Fibroblast of the aortic adventitia (primary cell): ENCODE data around the gene SPDEF. TPM values are rescaled to one million over a fixed set of nuclear protein-coding genes. Genes with fewer than 3 reads are reported as not detected.

ENCODE experiments used
- DNase-seq: peaks from one replicate; pipeline ENCODE4 v3.0.0-alpha.2; 2010; ENCODE audit warnings: low read depth
- H3K4me3 ChIP-seq: 2 replicates; pipeline ENCODE4 v1.5.1; 2011; ENCODE audit warnings: low read depth, mild to moderate bottlenecking, control low read depth, low read length, moderate library complexity
- total RNA-seq: library from RNA; depleted of rRNA; stranded (reverse); fragments of >200 nt; gene quantifications from 2 replicates; pipeline ENCODE4 v1.2.3, GENCODE V29; 2012; ENCODE audit warnings: low replicate concordance
- TF ChIP-seq, protein P1 (sequence below): IDR thresholded peaks from 2 replicates; pipeline ENCODE4 v1.5.1; 2011; ENCODE audit warnings: mild to moderate bottlenecking, low read length, control low read depth, inconsistent platforms; ENCODE audit not compliant: insufficient read depth

SPDEF gene
- total RNA-seq, 1 donor = not detected

DNA sequence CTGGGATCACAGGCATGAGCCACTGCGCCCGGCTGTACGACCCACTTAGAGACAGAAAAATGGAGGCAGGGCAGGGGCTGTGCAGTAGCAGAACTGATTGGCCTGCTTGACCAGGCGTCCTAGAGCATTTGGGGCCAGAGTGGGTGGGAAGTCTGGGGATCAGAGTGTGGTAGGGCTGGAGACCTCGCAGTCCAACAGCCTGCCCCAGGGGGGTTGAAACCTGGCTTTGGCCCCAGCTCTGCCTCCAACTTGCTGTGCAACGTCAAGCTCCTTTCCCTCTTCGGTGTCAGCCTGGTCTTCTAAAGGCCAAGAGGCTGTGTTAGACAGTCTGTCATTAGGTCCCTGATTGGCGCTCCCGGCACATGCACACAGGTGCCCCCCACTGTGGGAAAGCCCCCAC lies 15.3 kb upstream of the SPDEF start:
- TF ChIP-seq, protein P1, sequence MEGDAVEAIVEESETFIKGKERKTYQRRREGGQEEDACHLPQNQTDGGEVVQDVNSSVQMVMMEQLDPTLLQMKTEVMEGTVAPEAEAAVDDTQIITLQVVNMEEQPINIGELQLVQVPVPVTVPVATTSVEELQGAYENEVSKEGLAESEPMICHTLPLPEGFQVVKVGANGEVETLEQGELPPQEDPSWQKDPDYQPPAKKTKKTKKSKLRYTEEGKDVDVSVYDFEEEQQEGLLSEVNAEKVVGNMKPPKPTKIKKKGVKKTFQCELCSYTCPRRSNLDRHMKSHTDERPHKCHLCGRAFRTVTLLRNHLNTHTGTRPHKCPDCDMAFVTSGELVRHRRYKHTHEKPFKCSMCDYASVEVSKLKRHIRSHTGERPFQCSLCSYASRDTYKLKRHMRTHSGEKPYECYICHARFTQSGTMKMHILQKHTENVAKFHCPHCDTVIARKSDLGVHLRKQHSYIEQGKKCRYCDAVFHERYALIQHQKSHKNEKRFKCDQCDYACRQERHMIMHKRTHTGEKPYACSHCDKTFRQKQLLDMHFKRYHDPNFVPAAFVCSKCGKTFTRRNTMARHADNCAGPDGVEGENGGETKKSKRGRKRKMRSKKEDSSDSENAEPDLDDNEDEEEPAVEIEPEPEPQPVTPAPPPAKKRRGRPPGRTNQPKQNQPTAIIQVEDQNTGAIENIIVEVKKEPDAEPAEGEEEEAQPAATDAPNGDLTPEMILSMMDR = no peak
- DNase-seq = peak; percentile 17

DNA sequence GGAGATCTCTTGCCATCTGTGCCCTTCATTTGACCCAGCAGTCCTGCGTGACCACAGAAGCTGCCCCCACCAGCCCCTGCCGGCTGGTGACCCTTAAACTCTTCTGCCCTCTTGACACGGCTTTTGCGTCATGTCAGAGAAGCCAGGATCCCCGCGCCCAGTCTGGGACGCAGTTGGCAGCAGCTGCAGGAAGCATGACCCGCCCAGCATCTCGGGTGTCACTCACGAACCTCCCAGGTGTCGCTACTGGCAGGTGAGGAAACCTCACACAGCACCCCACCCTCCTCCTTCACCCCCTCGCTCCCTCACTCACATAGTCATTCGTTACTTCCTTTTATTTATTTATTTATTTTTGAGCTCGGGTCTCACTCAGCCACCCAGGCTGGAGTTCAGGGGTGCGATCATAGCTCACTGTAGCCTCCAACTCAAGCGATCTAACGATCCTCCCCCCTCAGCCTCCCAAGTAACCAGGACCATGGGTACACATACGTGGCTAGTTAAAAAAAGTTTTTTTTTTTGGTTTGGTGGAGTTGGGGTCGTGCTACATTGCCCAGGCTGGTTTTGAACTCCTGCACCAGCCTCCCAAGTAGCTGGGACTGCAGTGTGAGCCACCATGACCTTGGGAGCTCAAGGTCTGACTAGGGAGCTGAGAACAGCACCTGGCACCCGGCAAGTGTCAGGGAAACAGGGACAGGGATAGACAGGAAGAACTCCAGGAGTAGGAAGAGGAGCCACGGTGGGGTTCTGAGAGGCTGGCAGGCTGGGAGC lies 14.1 kb upstream of the SPDEF start:
- TF ChIP-seq, protein P1 = no peak
- no peak overlapping the region for H3K4me3 ChIP-seq
- DNase-seq = no peak

More for the DNA sequence above, 15.3 kb upstream of the SPDEF start:
- H3K4me3 ChIP-seq = no peak overlapping the region

DNA sequence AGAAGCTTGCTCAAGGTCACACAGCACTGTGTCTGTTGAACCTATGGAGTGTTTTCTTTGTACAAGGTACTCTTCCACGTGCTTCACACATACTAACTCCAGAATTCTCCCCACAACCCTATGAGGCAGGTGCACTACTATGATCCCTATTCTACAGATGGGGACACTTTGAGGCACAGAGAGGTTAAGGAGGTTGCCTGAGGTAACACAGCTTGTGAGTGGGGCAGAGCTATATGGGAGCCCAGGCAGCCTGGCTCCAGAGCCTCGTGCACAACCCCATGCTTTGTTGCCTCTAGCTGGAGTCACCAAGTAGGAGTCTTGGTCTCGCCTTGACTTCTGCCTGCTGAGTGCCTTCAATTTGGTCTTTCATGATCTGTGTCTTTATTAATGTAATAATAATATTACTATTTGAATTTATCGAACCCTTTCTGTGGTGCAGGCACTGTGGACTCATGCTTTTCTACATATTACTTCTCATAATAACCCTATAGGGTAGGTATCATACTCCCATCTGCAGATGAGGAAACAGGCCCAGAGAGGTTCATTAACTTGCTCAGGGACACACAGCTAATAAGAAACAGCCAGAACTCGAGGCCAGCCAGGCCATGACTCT lies 13.3 kb upstream of the SPDEF start:
- DNase-seq = no peak
- no peak overlapping the region for H3K4me3 ChIP-seq
- TF ChIP-seq, protein P1 = no peak

DNA sequence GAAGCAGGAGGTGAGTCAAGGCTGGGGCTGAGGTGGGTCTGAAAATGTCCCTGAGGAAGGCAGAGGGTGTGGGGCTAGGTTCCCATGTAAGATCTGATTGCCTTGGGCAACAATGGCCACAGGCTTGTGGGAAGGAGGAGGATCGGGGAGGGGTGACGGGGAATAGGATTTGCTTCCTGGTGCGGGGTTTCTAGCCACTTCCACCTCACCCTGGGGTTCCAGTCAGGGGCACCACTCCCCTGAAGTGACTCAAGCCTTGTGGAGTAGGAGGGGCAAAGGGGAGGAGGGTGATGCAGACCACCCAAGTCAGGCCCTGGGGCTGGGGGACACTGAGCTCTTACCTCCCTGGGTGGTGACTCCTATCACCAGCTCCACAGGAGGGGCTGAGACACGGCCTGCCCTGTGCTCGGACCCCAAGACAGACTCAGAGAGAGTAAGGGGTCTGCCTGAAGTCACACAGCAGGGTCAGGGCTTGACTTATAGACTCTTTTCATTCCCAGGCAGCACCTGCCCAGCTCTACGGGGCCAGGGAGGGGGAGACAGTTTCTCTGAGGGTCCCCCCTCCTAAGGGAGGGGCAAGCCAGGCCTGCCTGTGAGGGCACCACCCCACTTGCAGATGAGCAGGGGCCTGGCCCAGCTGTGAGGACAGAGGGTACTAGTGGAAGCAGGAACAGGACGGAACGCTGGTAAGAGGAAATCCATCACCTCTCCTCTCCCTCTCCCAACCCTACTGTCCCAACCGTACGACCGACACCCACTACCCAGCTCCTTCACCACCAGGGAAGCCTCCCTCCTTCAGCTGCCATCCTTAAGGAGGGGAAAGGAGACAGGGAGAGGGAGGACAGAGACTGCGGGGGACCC lies 12.4 kb upstream of the SPDEF start:
- no peak for DNase-seq
- TF ChIP-seq, protein P1 = no peak
- no peak overlapping the region for H3K4me3 ChIP-seq

DNA sequence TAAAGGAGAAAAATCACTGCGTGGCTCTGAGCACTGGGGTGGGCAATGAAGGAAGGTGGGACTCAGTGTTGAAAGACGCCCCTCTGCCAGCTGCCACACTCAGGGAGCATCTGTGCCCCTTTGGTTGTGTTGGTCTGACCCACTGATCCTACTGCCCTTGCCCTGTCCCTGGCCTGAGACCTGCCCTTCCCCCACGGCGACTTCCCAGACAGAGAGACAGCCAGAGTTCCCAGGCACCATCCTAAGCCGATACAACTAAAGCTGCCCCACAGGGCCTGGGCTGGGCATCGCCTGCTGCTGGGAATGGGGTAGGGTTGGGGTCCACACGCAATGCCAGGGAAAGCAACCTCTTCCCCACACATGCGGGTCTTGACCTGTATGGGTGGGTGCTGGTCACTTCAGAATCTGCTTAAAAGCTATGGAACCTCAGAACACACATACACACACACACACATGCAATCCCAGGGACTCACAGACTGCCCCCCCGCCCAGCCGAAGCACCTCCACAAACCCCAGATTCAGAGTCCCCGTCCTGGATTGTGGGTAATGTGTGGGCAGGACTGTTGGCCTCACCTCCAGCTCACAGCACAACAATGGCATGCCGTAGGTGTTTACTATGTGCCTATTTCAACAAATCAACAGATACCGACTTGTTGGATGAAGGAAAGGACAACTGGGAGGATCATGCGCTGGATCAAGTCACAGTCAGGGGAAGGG lies 10.9 kb upstream of the SPDEF start:
- TF ChIP-seq, protein P1 = no peak
- H3K4me3 ChIP-seq = no peak overlapping the region
- no peak for DNase-seq

DNA sequence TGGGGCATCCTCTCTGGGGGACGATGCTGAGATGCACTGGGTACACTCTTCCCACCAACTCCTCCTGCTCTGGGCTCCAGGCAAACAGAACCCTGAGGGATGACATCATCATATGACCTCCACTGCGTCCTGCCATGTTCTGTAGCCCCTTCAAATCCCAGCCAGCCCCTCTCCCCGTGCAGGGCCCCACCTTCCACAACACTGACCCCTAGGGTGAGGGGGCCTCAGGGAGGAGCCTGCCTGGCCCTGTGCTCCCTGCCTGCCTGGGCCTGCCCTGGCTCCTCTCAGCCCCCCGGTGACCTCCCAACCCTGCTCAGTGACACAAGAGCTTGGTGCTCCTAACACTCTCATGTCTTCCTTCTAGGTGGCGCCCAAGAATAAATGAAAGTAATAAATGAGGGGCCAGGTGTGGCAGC lies 9.6 kb upstream of the SPDEF start:
- TF ChIP-seq, protein P1 = no peak
- DNase-seq = no peak
- no peak overlapping the region for H3K4me3 ChIP-seq
